H1 (cell line): ENCODE results near the gene KRTAP10-2. TPM values are rescaled to one million over a fixed set of nuclear protein-coding genes. Genes with fewer than 3 reads are reported as not detected.
A peak's percentile ranks its signal among the peaks of the same experiment; 100 is the strongest.
"Not testable (repeated sequence)": the region's sequence is repeated elsewhere in the genome, so short reads cannot be mapped to it uniquely, and the experiment has no call there.

Experiments
- CTCF ChIA-PET: fragments of 300-600 bp; sonication (Branson Sonifier 250); formaldehyde crosslinking; loops from one replicate; lab custom pipeline; 2021; ENCODE audit not compliant: partially characterized antibody; lab: Charles Lee
- POLR2A ChIA-PET: fragments of 300-600 bp; sonication (Branson Sonifier 250); formaldehyde crosslinking; loops from one replicate; lab custom pipeline; 2021; ENCODE audit warnings: inconsistent platforms; ENCODE audit not compliant: partially characterized antibody; lab: Charles Lee
- DNase-seq, 2 experiments: peaks; one replicate each; pipeline versions ENCODE4 v3.0.0 to v3.0.0-alpha.2; 2010 to 2022; ENCODE audit warnings: low spot score in 2 of 2, low read depth in 1 of 2, mixed read lengths in 1 of 2
- FAIRE-seq: peaks from 2 replicates; lab custom pipeline; 2011; peaks lifted over from hg19 to GRCh38; lab: Jason Lieb, UNC
- H2AFZ ChIP-seq: 2 replicates; pipeline ENCODE4 v1.8.1; 2012; ENCODE audit warnings: low read length, inconsistent platforms
- H2AK5ac ChIP-seq: 2 replicates; pipeline ENCODE4 v1.6.1; 2013; ENCODE audit warnings: low read depth, low read length
- H2BK120ac ChIP-seq: replicated peaks from 2 replicates; pipeline ENCODE3; 2013; ENCODE audit warnings: low read depth, low read length, inconsistent platforms
- H2BK12ac ChIP-seq: 2 replicates; pipeline ENCODE4 v1.6.1; 2013; ENCODE audit warnings: low read depth, low read length
- H2BK15ac ChIP-seq: 2 replicates; pipeline ENCODE4 v1.6.1; 2013; ENCODE audit warnings: low read length
- H2BK20ac ChIP-seq: 2 replicates; pipeline ENCODE4 v1.6.1; 2013; ENCODE audit warnings: low read length
- H2BK5ac ChIP-seq: 2 replicates; pipeline ENCODE4 v1.6.1; 2013; ENCODE audit warnings: low read depth, low read length
- H3K14ac ChIP-seq: 2 replicates; pipeline ENCODE4 v1.6.1; 2013; ENCODE audit warnings: inconsistent platforms; ENCODE audit not compliant: insufficient read length
- H3K18ac ChIP-seq: 2 replicates; pipeline ENCODE4 v1.6.1; 2013; ENCODE audit warnings: low read length; ENCODE audit errors: extremely low read depth
- H3K23ac ChIP-seq: 2 replicates; pipeline ENCODE4 v1.6.1; 2013; ENCODE audit warnings: inconsistent platforms; ENCODE audit not compliant: insufficient read length
- H3K23me2 ChIP-seq: 2 replicates; pipeline ENCODE4 v1.6.1; 2013; ENCODE audit warnings: low read depth, low read length
- H3K27ac ChIP-seq: 2 replicates; pipeline ENCODE4 v1.6.1; 2011; ENCODE audit warnings: low read depth, low read length, inconsistent platforms
- H3K27me3 ChIP-seq, 4 experiments: replicated peaks in 1 of 4; 1 replicate in 1 of 4; 2 replicates in 3 of 4; pipeline versions ENCODE4 v1.6.1 to v1.8.1; 2011 to 2013; ENCODE audit warnings: low read length in 3 of 4, mild to moderate bottlenecking in 3 of 4, inconsistent platforms in 2 of 4, mixed read lengths in 2 of 4, moderate library complexity in 1 of 4; ENCODE audit not compliant: control insufficient read depth in 3 of 4, insufficient read depth in 3 of 4; ENCODE audit errors: extremely low read depth in 1 of 4
- H3K36me3 ChIP-seq, 4 experiments: 2 replicates each; pipeline versions ENCODE4 v1.6.1 to v1.8.1; 2011 to 2013; ENCODE audit warnings: mild to moderate bottlenecking in 4 of 4, low read length in 3 of 4, moderate library complexity in 2 of 4, control low read depth in 1 of 4, inconsistent platforms in 1 of 4; ENCODE audit not compliant: insufficient read depth in 4 of 4, control insufficient read depth in 2 of 4
- H3K4ac ChIP-seq: replicated peaks from 2 replicates; pipeline ENCODE3; 2013; ENCODE audit warnings: low read length, low read depth, mixed read lengths, inconsistent platforms; ENCODE audit not compliant: insufficient read length
- H3K4me1 ChIP-seq, 4 experiments: replicated peaks in 1 of 4; 1 replicate in 1 of 4; 2 replicates in 3 of 4; pipeline versions ENCODE4 v1.6.1 to v1.8.1; 2011 to 2013; ENCODE audit warnings: low read length in 3 of 4, inconsistent platforms in 2 of 4, mixed read lengths in 1 of 4; ENCODE audit not compliant: insufficient read depth in 4 of 4, control insufficient read depth in 3 of 4
- H3K4me2 ChIP-seq, 2 experiments: 2 replicates each; pipeline versions ENCODE4 v1.6.1 to v1.8.1; 2011 to 2013; ENCODE audit warnings: low read depth in 2 of 2, low read length in 2 of 2, control low read depth in 1 of 2, inconsistent platforms in 1 of 2, mild to moderate bottlenecking in 1 of 2; ENCODE audit not compliant: insufficient read depth in 1 of 2
- H3K4me3 ChIP-seq, 4 experiments: fragments of 200-600, 300-600 bp in 1 of 4; sonication (generic), shearing (Covaris generic), sonication (Bioruptor Twin) in 1 of 4; 2 replicates each; pipeline versions ENCODE4 v1.5.1 to v1.8.1; 2011 to 2016; ENCODE audit warnings: low read length in 4 of 4, low read depth in 3 of 4, control low read depth in 2 of 4, inconsistent platforms in 2 of 4, mild to moderate bottlenecking in 2 of 4, mixed read lengths in 1 of 4, moderate library complexity in 1 of 4; ENCODE audit not compliant: insufficient read depth in 2 of 4; ENCODE audit errors: extremely low read depth in 1 of 4
- H3K56ac ChIP-seq: replicated peaks from 2 replicates; pipeline ENCODE3; 2013; ENCODE audit warnings: low read depth, mild to moderate bottlenecking, mixed read lengths, low read length, inconsistent platforms; ENCODE audit not compliant: insufficient read length
- H3K79me1 ChIP-seq: 2 replicates; pipeline ENCODE4 v1.6.1; 2013; ENCODE audit warnings: low read depth, low read length, control low read depth
- H3K79me2 ChIP-seq, 2 experiments: 2 replicates each; pipeline versions ENCODE4 v1.6.1 to v1.8.1; 2012 to 2013; ENCODE audit warnings: low read length in 2 of 2, mild to moderate bottlenecking in 2 of 2, inconsistent platforms in 1 of 2; ENCODE audit not compliant: insufficient read depth in 2 of 2, control insufficient read depth in 1 of 2
- H3K9ac ChIP-seq, 4 experiments: replicated peaks in 1 of 4; 1 replicate in 1 of 4; 2 replicates in 3 of 4; pipeline versions ENCODE4 v1.6.1 to v1.8.1; 2011 to 2013; ENCODE audit warnings: low read depth in 3 of 4, low read length in 3 of 4, control low read depth in 2 of 4, mild to moderate bottlenecking in 2 of 4, moderate library complexity in 2 of 4, inconsistent platforms in 1 of 4; ENCODE audit errors: extremely low read depth in 1 of 4
- H3K9me3 ChIP-seq, 2 experiments: 2 replicates each; pipeline versions ENCODE4 v1.6.1 to v1.8.1; 2012 to 2013; ENCODE audit warnings: mild to moderate bottlenecking in 2 of 2, moderate library complexity in 2 of 2, control low read depth in 1 of 2, inconsistent platforms in 1 of 2, low read depth in 1 of 2, low read length in 1 of 2, mixed read lengths in 1 of 2; ENCODE audit not compliant: insufficient read depth in 2 of 2
- H4K20me1 ChIP-seq, 2 experiments: replicated peaks in 1 of 2; 2 replicates each; pipeline versions ENCODE3 to v1.8.1; 2011 to 2013; ENCODE audit warnings: inconsistent platforms in 2 of 2, low read length in 2 of 2, mild to moderate bottlenecking in 1 of 2; ENCODE audit not compliant: insufficient read depth in 2 of 2, control insufficient read depth in 1 of 2
- H4K5ac ChIP-seq: 2 replicates; pipeline ENCODE4 v1.6.1; 2013; ENCODE audit warnings: low read length, low read depth, mixed read lengths, inconsistent platforms; ENCODE audit not compliant: insufficient read length
- H4K8ac ChIP-seq: 2 replicates; pipeline ENCODE4 v1.8.0; 2013; ENCODE audit warnings: mild to moderate bottlenecking, moderate library complexity, low read length, inconsistent platforms; ENCODE audit not compliant: insufficient read depth; ENCODE audit errors: extremely low read depth
- H4K91ac ChIP-seq: replicated peaks from 2 replicates; pipeline ENCODE3; 2013; ENCODE audit warnings: low read length, mixed read lengths, inconsistent platforms; ENCODE audit not compliant: insufficient read length
- WGBS, 2 experiments: shearing (Covaris generic) in 1 of 2; methylation state at CpG; one replicate each; pipeline versions ENCODE4 v1.1.6 to v1.1.7; 2013 to 2015; ENCODE audit warnings: low lambda C conversion rate in 2 of 2, mixed read lengths in 2 of 2, inconsistent platforms in 1 of 2, low coverage in 1 of 2, missing lambda C conversion rate in 1 of 2; ENCODE audit not compliant: insufficient replicate concordance in 2 of 2, insufficient coverage in 1 of 2, insufficient read length in 1 of 2; ENCODE audit errors: extremely low coverage in 1 of 2, missing lambda C conversion rate in 1 of 2; 5-methylcytosine and 5-hydroxymethylcytosine counted together
- polyA plus RNA-seq, 7 experiments: library from polyadenylated mRNA; depleted of rRNA in 3 of 7; stranded (reverse) in 5 of 7; unstranded in 2 of 7; fragments of >200 nt in 5 of 7; fragments of 200-250 nt in 2 of 7; gene quantifications; 1 replicate in 5 of 7; 2 replicates in 1 of 7; 4 replicates in 1 of 7; pipeline versions ENCODE4 v1.2.1 to v1.2.3, GENCODE V29; 2011 to 2013; ENCODE audit warnings: missing spikeins in 2 of 7, mixed read lengths in 2 of 7
- total RNA-seq: library from RNA; stranded (reverse); fragmentation: NEBNext Ultra II Directional; extraction: Animal tissue kit (Norgen Biotek cat#: 25700); gene quantifications from 2 replicates; pipeline ENCODE4 v1.2.1, GENCODE V29; 2021

The KRTAP10-2 gene
- total and polyA plus RNA-seq, 2 of the 8 experiments (the other 6 are each of a cell fraction or from before 2014, with no cell fraction given), result 0.11 TPM; not detected in 1

DNA sequence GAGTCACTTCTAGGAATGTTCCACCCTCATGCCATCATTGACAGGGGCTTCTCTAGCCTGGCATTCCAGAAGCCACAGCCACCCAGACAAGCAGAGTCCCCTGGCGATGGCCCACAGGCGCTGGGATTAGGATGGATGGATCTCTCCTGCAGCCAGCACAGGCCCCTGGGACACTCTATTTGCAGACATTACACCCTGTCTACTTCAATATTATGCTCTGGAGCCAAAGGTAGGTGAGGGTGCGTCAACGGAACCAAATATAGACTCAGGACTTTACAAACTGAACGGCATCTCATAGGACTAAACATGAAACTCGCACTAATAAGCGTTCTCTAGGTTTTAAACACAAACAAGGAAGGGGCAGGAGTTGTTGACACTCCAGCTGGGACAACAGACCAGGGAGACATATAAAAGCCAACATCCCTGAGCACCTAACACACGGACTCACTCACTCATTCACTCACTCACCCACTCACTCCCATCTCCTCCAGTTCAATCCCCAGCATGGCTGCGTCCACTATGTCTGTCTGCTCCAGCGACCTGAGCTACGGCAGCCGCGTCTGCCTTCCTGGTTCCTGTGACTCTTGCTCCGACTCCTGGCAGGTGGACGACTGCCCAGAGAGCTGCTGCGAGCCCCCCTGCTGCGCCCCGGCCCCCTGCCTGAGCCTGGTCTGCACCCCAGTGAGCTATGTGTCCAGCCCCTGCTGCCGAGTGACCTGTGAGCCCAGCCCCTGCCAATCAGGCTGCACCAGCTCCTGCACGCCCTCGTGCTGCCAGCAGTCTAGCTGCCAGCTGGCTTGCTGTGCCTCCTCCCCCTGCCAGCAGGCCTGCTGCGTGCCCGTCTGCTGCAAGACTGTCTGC, 49.0 kb upstream of the KRTAP10-2 start, which contains the start of gene KRTAP10-7:
Gene KRTAP10-7, plus strand, starts transcription at position 480 of the 861 bp plus-strand sequence. Its CDS starts 25 bp downstream, at position 505.
- H3K9me3 ChIP-seq, FAIRE-seq, H3K79me2 ChIP-seq, H3K14ac ChIP-seq, H3K23me2 ChIP-seq, H3K27me3 ChIP-seq, H3K79me1 ChIP-seq, H3K4me3 ChIP-seq, H3K4me2 ChIP-seq, H3K36me3 ChIP-seq, H3K4me1 ChIP-seq, H4K20me1 ChIP-seq, H3K27ac ChIP-seq, H3K9ac ChIP-seq, POLR2A ChIA-PET, H4K8ac ChIP-seq, H3K56ac ChIP-seq, H2AFZ ChIP-seq, H3K23ac ChIP-seq: not testable (repeated sequence)
- H2BK12ac ChIP-seq, result peak within 1 kb of the TSS; percentile 90
- DNase-seq, result peak in 1 of 2 experiments; percentile 30
- H4K5ac ChIP-seq, result peak within 1 kb of the TSS; percentile 34
- CTCF ChIA-PET, result interaction anchor here (1.5 to 1.8 kb wide), 2 partner anchors 19 to 142 kb away, joined by 3 to 13 read pairs; no protein-coding TSS in a partner anchor
- H3K18ac ChIP-seq, result peak within 1 kb of the TSS; percentile 95
- peak within 1 kb of the TSS; percentile 88; the same call in 1 of the 2 replicates for H2BK15ac ChIP-seq
- peak within 1 kb of the TSS; percentile 98 for H4K91ac ChIP-seq
- peak within 1 kb of the TSS; percentile 49 for H2BK20ac ChIP-seq
- H2AK5ac ChIP-seq, result peak within 1 kb of the TSS; percentile 96
- H2BK120ac ChIP-seq, result peak within 1 kb of the TSS; percentile 30
- peak within 1 kb of the TSS; percentile 54 for H3K4ac ChIP-seq
- WGBS, 2 experiments, result 82% methylated on average over 20 of the region's 23 CpGs; no CpG with 5 or more reads in 1 of the 2 experiments
- H2BK5ac ChIP-seq, result peak within 1 kb of the TSS; percentile 61; the same call in 1 of the 2 replicates
